Measurements from ENCODE around the gene DNAAF5.

The DNAAF5 gene

GRCh38 chr7:815284-816216 is 89.1 kb downstream of the DNAAF5 start:
- peak; percentile 24 for DNase-seq (ENCODE audit: low read depth)

GRCh38 chr7:816300-816750 is 89.8 kb downstream of the DNAAF5 start:
- DNase-seq (ENCODE audit: low read depth): peak; percentile 99

GRCh38 chr7:816751-817671 is 90.5 kb downstream of the DNAAF5 start:
- DNase-seq (ENCODE audit: low read depth): peak; percentile 49

GRCh38 chr7:818031-818699 is 91.7 kb downstream of the DNAAF5 start:
- no peak for DNase-seq (ENCODE audit: low read depth)

GRCh38 chr7:820341-820740 is 93.8 kb downstream of the DNAAF5 start:
- no peak for DNase-seq (ENCODE audit: low read depth)

- DNase-seq (ENCODE audit: low read depth): no peak
Measured at GRCh38 chr7:821688-822087, 95.2 kb downstream of the DNAAF5 start.

- no peak for DNase-seq (ENCODE audit: low read depth)
Measured at GRCh38 chr7:822692-823276, 96.3 kb downstream of the DNAAF5 start.

- no peak for DNase-seq (ENCODE audit: low read depth)
Measured at GRCh38 chr7:823649-824048, 97.2 kb downstream of the DNAAF5 start.

GRCh38 chr7:824081-824480 is 97.6 kb downstream of the DNAAF5 start:
- no peak for DNase-seq (ENCODE audit: low read depth)

GRCh38 chr7:824664-825063 is 98.2 kb downstream of the DNAAF5 start:
- DNase-seq (ENCODE audit: low read depth): no peak

GRCh38 chr7:825386-825785 is 98.9 kb downstream of the DNAAF5 start:
- no peak for DNase-seq (ENCODE audit: low read depth)

GRCh38 chr7:826230-826917 is 99.9 kb downstream of the DNAAF5 start:
- DNase-seq (ENCODE audit: low read depth): no peak

- DNase-seq (ENCODE audit: low read depth): no peak
Measured at GRCh38 chr7:828793-829561, 102.5 kb downstream of the DNAAF5 start.

- no peak for DNase-seq (ENCODE audit: low read depth)
Measured at GRCh38 chr7:830069-830468, 103.6 kb downstream of the DNAAF5 start.

- DNase-seq (ENCODE audit: low read depth): no peak
Measured at GRCh38 chr7:831596-832166, 105.2 kb downstream of the DNAAF5 start.

- DNase-seq (ENCODE audit: low read depth): peak; percentile 59
Measured at GRCh38 chr7:832167-832967, 105.9 kb downstream of the DNAAF5 start, which contains the start of gene SUN1. Gene SUN1, plus strand, starts transcription at chr7:832476. Its CDS starts 49 bp downstream, at chr7:832525.

GRCh38 chr7:832968-833424 is 106.5 kb downstream of the DNAAF5 start:
- no peak for DNase-seq (ENCODE audit: low read depth)

GRCh38 chr7:833601-834258 is 107.2 kb downstream of the DNAAF5 start:
- no peak for DNase-seq (ENCODE audit: low read depth)

All from activated T-cell treated with anti-CD3 and anti-CD28 coated beads for 48 hours (primary cell).